Activated T-helper 1 cell treated with Interleukin-2 at 50 U/mL for 16 hours (primary cell): ENCODE results near the gene INS.

Experiments used
- DNase-seq: peaks from one replicate; pipeline ENCODE4 v3.0.0-alpha.2; 2020; ENCODE audit warnings: low read depth

INS gene

GRCh38 chr11:2164861-2165555 is 4.0 kb upstream of the INS start:
- DNase-seq = no peak

DNA sequence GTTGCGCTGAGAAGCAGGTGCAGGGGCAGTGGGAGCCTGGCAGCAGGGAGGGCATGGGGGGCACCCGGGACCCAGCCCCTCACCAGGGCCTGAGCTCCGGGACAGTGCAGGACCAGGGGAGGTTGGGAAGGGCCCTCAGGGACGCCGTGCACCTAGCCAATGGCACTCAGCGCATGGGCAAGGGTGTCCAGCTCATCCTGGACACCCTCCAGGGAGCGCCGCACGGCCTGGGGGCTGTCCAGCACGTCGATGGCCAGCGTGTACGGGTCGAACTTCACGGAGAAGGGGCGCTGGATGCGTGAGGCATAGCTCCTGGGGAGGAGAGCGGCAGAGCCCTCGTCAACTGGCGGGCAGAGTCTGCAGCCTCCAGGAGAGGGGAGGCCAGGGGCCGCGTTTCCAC is 3.1 kb upstream of the INS start:
- DNase-seq = no peak

- DNase-seq = no peak
Measured at GRCh38 chr11:2163428-2163978, 2.5 kb upstream of the INS start.

DNA sequence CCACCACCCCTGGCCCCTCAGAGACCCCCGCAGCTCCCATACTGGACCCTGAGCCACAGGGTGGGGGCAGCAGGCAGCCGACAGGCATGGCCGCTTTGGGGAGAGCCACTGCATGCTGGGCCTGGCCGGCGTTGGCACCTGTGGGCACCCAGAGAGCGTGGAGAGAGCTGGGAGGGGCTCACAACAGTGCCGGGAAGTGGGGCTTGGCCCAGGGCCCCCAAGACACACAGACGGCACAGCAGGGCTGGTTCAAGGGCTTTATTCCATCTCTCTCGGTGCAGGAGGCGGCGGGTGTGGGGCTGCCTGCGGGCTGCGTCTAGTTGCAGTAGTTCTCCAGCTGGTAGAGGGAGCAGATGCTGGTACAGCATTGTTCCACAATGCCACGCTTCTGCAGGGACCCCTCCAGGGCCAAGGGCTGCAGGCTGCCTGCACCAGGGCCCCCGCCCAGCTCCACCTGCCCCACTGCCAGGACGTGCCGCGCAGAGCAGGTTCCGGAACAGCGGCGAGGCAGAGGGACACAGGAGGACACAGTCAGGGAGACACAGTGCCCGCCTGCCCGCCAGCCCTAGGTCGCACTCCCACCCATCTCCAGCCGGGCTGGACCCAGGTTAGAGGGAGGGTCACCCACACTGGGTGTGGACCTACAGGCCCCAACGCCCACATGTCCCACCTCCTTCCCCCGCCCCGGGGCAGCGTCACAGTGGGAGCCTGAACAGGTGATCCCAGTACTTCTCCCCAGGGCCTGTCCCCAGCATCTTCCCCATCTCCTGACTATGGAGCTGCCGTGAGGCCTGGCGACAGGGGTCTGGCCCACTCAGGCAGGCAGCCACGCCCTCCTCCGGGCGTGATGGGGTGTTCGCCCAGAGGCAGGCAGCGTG is 1.2 kb downstream of the INS start:
- no peak for DNase-seq

DNA sequence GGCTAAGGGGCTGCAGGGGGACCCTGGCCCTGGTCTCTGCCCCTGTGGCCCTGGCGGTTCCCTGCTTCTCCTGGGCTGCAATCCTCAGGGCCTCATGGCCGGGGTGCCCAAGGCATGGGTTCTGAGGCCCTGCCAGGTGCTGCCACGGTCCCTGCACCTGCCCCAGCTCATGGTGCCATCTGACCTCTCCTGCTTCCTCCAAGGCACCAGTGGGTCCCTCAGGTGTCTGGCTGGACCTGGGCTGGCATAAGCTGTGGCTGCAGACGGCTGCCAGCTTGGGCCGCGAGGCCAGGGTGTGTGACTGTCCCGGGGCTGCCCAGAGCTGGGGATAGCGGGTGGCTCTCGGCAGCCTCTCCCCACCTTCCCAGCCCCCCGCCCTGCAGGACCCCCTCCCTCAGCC is 2.0 kb downstream of the INS start:
- no peak for DNase-seq

GRCh38 chr11:2158296-2158737 is 2.7 kb downstream of the INS start:
- no peak for DNase-seq

- DNase-seq = no peak
Measured at GRCh38 chr11:2157294-2158040, 3.5 kb downstream of the INS start.

DNA sequence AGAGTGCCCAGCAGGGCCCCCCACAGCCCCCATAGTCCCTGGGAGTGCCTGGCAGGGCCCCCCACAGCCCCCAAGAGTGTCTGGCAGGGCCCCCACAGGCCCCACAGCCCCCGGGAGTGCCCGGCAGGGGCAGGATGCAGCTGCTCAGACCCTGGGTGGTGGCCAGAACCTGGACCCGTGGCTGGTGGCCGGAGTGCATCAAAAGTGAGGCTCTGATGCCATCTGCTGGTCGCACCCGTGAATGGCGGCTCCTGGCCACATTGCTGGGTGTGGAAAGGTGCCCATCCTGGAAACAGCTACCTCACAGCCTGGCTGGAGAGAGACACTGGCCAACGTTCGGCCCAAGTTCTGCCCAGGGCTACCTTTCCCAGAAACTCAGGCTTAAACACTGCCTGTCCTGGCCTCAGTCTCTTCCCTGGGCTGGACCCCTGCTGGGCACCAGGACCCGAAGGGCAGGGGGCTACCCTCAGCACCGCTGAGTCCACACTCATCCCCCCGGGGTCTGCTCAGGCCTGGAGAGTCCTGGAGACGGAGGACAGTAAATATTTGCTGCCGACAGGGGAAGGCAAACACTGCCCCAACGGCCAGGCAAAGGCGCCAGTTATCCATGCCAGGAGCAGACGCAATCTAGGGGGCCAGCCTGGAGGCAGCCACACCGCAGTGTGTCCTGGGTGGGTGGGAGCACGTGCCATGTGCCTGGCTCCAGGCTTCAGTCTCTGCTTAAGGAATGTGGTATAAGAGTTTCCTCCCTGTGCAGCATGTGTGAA is 4.4 kb downstream of the INS start:
- DNase-seq = peak; percentile 17

- DNase-seq = no peak
Measured at GRCh38 chr11:2155511-2155910, 5.5 kb downstream of the INS start.

DNA sequence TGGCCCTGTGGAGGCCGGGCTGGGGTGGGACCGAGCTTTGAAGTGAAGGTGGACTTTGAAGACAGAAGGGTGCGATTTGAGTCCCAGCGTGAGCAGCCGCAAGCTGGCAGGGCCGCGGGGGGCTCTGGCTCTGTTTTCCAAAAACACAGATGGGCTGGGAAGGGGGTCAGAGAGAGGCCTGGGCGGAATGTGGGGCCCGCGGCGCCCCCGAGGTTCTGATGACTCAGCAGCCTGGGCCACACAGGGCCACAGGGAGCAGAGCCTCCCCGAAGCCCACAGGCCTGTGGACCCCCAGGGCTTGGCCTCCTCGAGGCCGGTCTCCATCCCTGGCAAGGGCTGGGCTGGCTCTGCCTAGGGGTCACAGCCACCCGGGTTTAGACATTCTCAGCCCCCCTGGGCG is 6.1 kb downstream of the INS start:
- no peak for DNase-seq

GRCh38 chr11:2154195-2154585 is 6.8 kb downstream of the INS start:
- no peak for DNase-seq

- DNase-seq = no peak
Measured at GRCh38 chr11:2153581-2154194, 7.3 kb downstream of the INS start.

GRCh38 chr11:2151500-2152257 is 9.3 kb downstream of the INS start:
- DNase-seq = peak; percentile 58

- no peak for DNase-seq
Measured at GRCh38 chr11:2149864-2150847, 10.9 kb downstream of the INS start.

- no peak for DNase-seq
Measured at GRCh38 chr11:2149460-2149859, 11.5 kb downstream of the INS start.

GRCh38 chr11:2148595-2148994 is 12.4 kb downstream of the INS start:
- no peak for DNase-seq

GRCh38 chr11:2147391-2147790 is 13.6 kb downstream of the INS start:
- DNase-seq = no peak

DNA sequence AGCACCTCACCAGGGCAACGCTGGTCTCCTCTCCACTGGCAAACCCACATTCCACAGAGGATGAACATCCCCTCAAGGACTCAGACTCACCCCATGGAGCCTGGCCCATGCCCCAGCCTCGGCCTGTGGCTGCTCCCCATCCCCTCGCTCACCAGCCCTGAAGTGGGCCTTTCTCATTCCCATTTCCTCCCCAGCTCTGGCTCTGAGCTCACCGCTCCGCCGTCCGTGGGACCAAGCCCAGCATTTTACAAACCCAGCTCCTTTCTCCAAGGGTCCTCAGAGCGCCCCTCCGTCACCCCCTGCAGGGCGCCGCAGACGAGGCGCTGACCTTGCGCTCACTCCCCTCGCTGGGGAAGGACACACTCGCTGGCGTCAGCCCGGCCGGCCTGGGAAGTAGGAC is 15.0 kb downstream of the INS start:
- no peak for DNase-seq

DNA sequence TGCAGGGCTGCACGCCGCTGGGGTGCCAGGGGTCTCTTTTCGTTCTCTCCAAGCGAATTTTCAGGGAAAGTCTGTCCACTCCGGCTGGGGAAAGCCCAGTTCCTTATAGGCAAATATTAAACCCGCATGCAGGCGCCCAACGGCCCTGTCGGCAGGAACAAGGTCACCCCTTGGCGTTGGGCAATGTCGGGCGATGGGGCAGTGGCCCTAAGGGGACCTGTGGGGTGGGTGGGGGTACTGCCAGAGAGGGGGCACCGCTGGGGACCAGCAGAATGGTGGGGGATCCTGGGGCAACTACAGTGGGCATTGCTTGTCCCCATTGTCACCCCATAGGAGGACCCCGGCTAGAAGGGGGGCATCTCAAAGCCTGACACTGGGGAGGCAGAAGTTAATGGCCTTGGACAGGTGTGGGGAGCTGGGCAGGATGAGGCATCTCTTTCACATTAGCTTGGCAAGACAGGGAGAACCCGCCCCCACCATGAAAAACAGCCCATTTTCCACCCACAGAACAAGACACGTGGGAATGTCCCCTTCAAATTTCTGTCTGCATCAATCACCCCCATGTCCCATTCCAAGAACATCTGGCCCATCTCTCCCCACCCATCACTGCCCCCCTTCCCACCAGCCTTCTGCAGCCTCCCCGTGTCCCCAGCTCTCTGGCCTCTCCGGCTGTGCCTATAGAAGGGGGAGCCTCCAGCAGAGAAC is 16.3 kb downstream of the INS start:
- no peak for DNase-seq
